ENCODE results near the gene PUM2. TPM values are rescaled to one million over a fixed set of nuclear protein-coding genes. Genes with fewer than 3 reads are reported as not detected.
A peak's percentile ranks its signal among the peaks of the same experiment; 100 is the strongest.

PUM2 gene
- total and polyA plus RNA-seq, 2 of the 13 experiments (the other 11 are each of a cell fraction or from before 2014, with no cell fraction given) = 69.6 to 69.8 TPM

DNA sequence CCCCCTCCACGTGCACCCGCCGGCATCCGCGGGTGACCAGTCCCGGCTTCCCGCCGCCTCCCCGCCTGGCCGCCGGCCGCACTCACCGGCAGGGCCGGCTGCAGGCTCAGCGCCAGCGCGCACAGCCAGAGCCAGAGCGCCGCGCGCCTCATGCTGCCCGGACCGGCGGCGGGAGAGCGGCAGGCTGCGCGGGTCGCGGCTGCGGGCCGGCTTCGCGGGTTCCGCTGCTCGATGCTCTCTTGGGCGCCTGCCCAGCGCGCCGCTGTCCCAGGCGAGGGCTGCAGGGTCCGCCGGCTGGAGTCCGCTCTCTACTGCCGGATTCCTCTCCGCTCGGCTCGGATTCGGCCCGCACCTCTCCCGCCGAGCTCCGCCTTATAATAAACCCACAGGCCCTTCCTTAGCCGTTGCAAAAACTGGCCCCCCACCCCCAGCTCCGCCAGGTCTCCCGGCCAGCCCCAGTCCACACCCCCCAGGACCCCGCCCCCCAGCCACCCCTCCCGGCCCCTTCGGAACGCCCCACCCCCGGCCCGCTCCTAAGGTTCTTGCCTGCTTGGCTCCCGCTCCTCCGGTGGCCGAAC, 125.8 kb downstream of the PUM2 start, which contains the start of gene SDC1 (continued):
- TF ChIP-seq EHMT2 (IDR thresholded peaks at IDR 0.05; ENCODE audit: borderline replicate concordance, low read depth, low read length) = no peak
- TF ChIP-seq, protein P1, sequence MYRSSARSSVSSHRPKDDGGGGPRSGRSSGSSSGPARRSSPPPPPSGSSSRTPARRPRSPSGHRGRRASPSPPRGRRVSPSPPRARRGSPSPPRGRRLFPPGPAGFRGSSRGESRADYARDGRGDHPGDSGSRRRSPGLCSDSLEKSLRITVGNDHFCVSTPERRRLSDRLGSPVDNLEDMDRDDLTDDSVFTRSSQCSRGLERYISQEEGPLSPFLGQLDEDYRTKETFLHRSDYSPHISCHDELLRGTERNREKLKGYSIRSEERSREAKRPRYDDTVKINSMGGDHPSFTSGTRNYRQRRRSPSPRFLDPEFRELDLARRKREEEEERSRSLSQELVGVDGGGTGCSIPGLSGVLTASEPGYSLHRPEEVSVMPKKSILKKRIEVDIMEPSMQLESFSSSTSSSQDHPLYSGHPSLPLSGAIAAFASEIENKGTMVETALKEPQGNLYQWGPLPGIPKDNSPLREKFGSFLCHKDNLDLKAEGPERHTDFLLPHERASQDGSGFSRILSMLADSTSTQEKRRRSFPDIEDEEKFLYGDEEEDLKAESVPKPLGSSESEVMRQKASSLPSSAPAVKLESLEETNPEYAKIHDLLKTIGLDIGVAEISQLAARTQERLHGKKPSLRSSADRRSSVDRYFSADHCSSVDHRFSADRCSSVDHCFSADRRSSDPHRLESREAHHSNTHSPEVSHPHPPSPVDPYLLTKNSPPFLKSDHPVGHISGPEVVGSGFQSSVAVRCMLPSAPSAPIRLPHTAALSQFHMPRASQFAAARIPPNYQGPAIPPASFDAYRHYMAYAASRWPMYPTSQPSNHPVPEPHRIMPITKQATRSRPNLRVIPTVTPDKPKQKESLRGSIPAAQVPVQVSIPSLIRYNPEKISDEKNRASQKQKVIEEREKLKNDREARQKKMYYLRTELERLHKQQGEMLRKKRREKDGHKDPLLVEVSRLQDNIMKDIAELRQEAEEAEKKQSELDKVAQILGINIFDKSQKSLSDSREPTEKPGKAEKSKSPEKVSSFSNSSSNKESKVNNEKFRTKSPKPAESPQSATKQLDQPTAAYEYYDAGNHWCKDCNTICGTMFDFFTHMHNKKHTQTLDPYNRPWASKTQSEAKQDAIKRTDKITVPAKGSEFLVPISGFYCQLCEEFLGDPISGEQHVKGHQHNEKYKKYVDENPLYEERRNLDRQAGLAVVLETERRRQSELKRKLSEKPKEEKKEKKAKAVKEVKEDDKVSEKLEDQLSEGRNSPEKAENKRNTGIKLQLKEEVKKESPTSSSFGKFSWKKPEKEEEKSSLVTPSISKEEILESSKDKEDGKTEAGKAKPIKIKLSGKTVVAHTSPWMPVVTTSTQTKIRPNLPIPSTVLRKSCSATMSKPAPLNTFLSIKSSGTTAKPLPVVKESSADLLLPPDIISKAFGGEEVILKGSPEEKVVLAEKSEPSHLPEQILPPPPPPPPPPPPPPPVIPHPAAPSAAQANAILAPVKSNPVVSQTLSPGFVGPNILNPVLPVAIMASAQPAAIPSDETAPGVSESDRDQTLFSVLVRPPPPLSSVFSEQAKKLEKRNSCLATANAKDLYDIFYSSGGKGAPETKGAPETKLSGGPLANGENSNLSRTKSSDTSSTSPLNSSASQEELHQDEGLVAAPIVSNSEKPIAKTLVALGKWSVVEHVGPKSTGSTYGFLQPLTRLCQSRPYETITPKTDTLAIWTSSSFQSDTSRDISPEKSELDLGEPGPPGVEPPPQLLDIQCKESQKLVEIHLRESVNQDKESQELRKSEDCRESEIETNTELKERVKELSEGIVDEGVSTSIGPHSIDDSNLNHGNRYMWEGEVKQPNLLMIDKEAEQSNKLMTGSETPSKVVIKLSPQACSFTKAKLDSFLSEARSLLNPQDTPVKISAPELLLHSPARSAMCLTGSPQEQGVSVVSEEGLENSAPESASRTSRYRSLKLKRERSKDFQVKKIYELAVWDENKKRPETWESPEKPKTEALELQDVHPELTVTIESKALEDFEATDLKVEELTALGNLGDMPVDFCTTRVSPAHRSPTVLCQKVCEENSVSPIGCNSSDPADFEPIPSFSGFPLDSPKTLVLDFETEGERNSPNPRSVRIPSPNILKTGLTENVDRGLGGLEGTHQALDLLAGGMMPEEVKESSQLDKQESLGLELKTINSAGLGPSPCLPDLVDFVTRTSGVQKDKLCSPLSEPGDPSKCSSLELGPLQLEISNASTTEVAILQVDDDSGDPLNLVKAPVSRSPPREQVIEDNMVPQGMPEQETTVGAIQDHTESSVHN (CRISPR knock-in tag; IDR thresholded peaks at IDR 0.05) = peak; percentile 60; the same call in 1 of the 2 replicates
- TF ChIP-seq, protein P2, sequence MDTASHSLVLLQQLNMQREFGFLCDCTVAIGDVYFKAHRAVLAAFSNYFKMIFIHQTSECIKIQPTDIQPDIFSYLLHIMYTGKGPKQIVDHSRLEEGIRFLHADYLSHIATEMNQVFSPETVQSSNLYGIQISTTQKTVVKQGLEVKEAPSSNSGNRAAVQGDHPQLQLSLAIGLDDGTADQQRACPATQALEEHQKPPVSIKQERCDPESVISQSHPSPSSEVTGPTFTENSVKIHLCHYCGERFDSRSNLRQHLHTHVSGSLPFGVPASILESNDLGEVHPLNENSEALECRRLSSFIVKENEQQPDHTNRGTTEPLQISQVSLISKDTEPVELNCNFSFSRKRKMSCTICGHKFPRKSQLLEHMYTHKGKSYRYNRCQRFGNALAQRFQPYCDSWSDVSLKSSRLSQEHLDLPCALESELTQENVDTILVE (CRISPR knock-in tag; IDR thresholded peaks at IDR 0.05) = no peak
- TF ChIP-seq, protein P3, sequence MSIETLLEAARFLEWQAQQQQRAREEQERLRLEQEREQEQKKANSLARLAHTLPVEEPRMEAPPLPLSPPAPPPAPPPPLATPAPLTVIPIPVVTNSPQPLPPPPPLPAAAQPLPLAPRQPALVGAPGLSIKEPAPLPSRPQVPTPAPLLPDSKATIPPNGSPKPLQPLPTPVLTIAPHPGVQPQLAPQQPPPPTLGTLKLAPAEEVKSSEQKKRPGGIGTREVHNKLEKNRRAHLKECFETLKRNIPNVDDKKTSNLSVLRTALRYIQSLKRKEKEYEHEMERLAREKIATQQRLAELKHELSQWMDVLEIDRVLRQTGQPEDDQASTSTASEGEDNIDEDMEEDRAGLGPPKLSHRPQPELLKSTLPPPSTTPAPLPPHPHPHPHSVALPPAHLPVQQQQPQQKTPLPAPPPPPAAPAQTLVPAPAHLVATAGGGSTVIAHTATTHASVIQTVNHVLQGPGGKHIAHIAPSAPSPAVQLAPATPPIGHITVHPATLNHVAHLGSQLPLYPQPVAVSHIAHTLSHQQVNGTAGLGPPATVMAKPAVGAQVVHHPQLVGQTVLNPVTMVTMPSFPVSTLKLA (IDR thresholded peaks at IDR 0.05) = no peak
- TF ChIP-seq FLYWCH1 (CRISPR knock-in tag; IDR thresholded peaks at IDR 0.05) = no peak
- no peak; the same call in 1 of the 2 replicates for TF ChIP-seq ZNF761 (CRISPR knock-in tag; conservative IDR thresholded peaks at IDR 0.05)
- TF ChIP-seq, protein P4, sequence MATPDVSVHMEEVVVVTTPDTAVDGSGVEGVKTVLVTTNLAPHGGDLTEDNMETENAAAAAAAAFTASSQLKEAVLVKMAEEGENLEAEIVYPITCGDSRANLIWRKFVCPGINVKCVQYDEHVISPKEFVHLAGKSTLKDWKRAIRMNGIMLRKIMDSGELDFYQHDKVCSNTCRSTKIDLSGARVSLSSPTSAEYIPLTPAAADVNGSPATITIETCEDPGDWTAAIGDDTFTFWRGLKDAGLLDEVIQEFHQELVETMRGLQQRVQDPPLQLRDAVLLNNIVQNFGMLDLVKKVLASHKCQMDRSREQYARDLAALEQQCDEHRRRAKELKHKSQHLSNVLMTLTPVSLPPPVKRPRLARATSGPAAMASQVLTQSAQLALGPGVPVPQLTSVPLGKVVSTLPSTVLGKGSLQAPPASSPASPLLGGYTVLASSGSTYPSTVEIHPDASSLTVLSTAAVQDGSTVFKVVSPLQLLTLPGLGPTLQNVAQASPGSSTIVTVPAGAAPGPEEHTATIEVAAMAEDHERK (CRISPR knock-in tag; IDR thresholded peaks at IDR 0.05; ENCODE audit: low read depth) = no peak
- no peak for TF ChIP-seq PRMT3 (CRISPR knock-in tag; IDR thresholded peaks at IDR 0.05; ENCODE audit: borderline replicate concordance, low read depth)
